Omental fat pad (tissue), 4 donors: ENCODE data around the gene MPZL2. TPM values are rescaled to one million over a fixed set of nuclear protein-coding genes. Genes with fewer than 3 reads are reported as not detected.

ENCODE experiments used
- ATAC-seq: fragments of 150-250 bp; one replicate; pipeline ENCODE4 v1.9.1; 2016; ENCODE audit warnings: mild to moderate bottlenecking, moderate library complexity; ENCODE audit not compliant: low FRiP score
- DNase-seq: peaks from one replicate; pipeline ENCODE4 v3.0.0-alpha.2; 2019; ENCODE audit warnings: low spot score
- CTCF ChIP-seq, 3 donors: fragments of 450-650 bp; IDR thresholded peaks; one replicate each; pipeline ENCODE4 v1.5.1; 2016 to 2017; ENCODE audit warnings: antibody characterized with exemption in 3 of 3, mild to moderate bottlenecking in 3 of 3, moderate library complexity in 2 of 3
- total RNA-seq, 4 donors: library from RNA; depleted of rRNA; stranded (reverse); fragments of >200 nt; gene quantifications; one replicate each; pipeline ENCODE4 v1.1.0, GENCODE V29; 2016

The MPZL2 gene
- total RNA-seq, 4 donors from 2014 or later = 6.8 to 56.6 (median 33.6) TPM

- TF ChIP-seq CTCF (IDR thresholded peaks at IDR 0.05) = no peak
- ATAC-seq = no peak
- DNase-seq = no peak
Measured at GRCh38 chr11:118274186-118274585, 10.1 kb upstream of the MPZL2 start.

GRCh38 chr11:118272001-118272400 lies 7.9 kb upstream of the MPZL2 start:
- ATAC-seq (no peak), DNase-seq (no peak)
- no peak for TF ChIP-seq CTCF (IDR thresholded peaks at IDR 0.05)

GRCh38 chr11:118267486-118267885 lies 3.4 kb upstream of the MPZL2 start:
- DNase-seq (no peak), ATAC-seq (no peak)
- TF ChIP-seq CTCF (IDR thresholded peaks at IDR 0.05) = no peak

GRCh38 chr11:118265954-118266353 lies 1.9 kb upstream of the MPZL2 start:
- no peak for DNase-seq
- ATAC-seq = no peak
- TF ChIP-seq CTCF (IDR thresholded peaks at IDR 0.05) = no peak

GRCh38 chr11:118264569-118265465 lies 720 bp upstream of the MPZL2 start:
- DNase-seq (no peak), ATAC-seq (no peak)
- no peak for TF ChIP-seq CTCF (IDR thresholded peaks at IDR 0.05)

- ATAC-seq (no peak), DNase-seq (no peak)
- TF ChIP-seq CTCF (IDR thresholded peaks at IDR 0.05) = no peak
Measured at GRCh38 chr11:118263112-118263511, 985 bp downstream of the MPZL2 start.

- DNase-seq = no peak
- no peak for TF ChIP-seq CTCF (IDR thresholded peaks at IDR 0.05)
- ATAC-seq = no peak
Measured at GRCh38 chr11:118260353-118260752, 3.7 kb downstream of the MPZL2 start.
